Measurements from ENCODE around the gene MCC.

Gene MCC

GRCh38 chr5:113114559-113114958 is 373.7 kb downstream of the MCC start:
- no peak overlapping the region for H3K4me3 ChIP-seq
- H3K27ac ChIP-seq, result no peak overlapping the region

- Histone ChIP-seq H3K4me3 (no peak overlapping the region), H3K27ac (no peak overlapping the region)
These were observed 375.8 kb downstream of the MCC start for GRCh38 chr5:113112435-113112834.

GRCh38 chr5:113110117-113110516 is 378.1 kb downstream of the MCC start:
- peak overlapping the region in 2 of 21 experiments; percentile 5 to 34 for H3K27ac ChIP-seq
- H3K4me3 ChIP-seq, result no peak overlapping the region

GRCh38 chr5:113109344-113109743 is 378.9 kb downstream of the MCC start:
- no peak overlapping the region for H3K27ac ChIP-seq
- no peak overlapping the region for H3K4me3 ChIP-seq

GRCh38 chr5:113108485-113108884 is 379.8 kb downstream of the MCC start:
- no peak overlapping the region for H3K4me3 ChIP-seq
- H3K27ac ChIP-seq, result no peak overlapping the region

- no peak overlapping the region for H3K27ac ChIP-seq
These were observed 381.4 kb downstream of the MCC start for GRCh38 chr5:113106821-113107220.

GRCh38 chr5:113105693-113106280 is 382.5 kb downstream of the MCC start:
- Histone ChIP-seq H3K27ac (no peak overlapping the region), H3K4me3 (no peak overlapping the region)

More at GRCh38 chr5:113106821-113107220, 381.4 kb downstream of the MCC start:
- no peak overlapping the region for H3K4me3 ChIP-seq

- Histone ChIP-seq H3K27ac (no peak overlapping the region), H3K4me3 (no peak overlapping the region)
These were observed 384.9 kb downstream of the MCC start for GRCh38 chr5:113103330-113103729.

GRCh38 chr5:113102121-113102531 is 386.1 kb downstream of the MCC start:
- H3K4me3 ChIP-seq, result no peak overlapping the region
- peak overlapping the region in 1 of 21 experiments; percentile 34 for H3K27ac ChIP-seq

- Histone ChIP-seq H3K4me3 (no peak overlapping the region), H3K27ac (no peak overlapping the region)
These were observed 387.3 kb downstream of the MCC start for GRCh38 chr5:113100981-113101380.

- H3K27ac ChIP-seq, result no peak overlapping the region
- H3K4me3 ChIP-seq, result no peak overlapping the region
These were observed 388.4 kb downstream of the MCC start for GRCh38 chr5:113099822-113100221.

GRCh38 chr5:113098378-113098777 is 389.9 kb downstream of the MCC start:
- no peak overlapping the region for H3K27ac ChIP-seq
- H3K4me3 ChIP-seq, result no peak overlapping the region

GRCh38 chr5:113095831-113096230 is 392.4 kb downstream of the MCC start:
- H3K4me3 ChIP-seq, result no peak overlapping the region

GRCh38 chr5:113093558-113093957 is 394.7 kb downstream of the MCC start:
- Histone ChIP-seq H3K4me3 (no peak overlapping the region), H3K27ac (no peak overlapping the region)

More at GRCh38 chr5:113095831-113096230, 392.4 kb downstream of the MCC start:
- no peak overlapping the region for H3K27ac ChIP-seq

GRCh38 chr5:113092683-113093082 is 395.6 kb downstream of the MCC start:
- peak overlapping the region in 1 of 21 experiments; percentile 13 for H3K27ac ChIP-seq
- no peak overlapping the region for H3K4me3 ChIP-seq

- no peak overlapping the region for H3K27ac ChIP-seq
These were observed 396.6 kb downstream of the MCC start for GRCh38 chr5:113091622-113092021.

GRCh38 chr5:113090336-113091106 is 397.7 kb downstream of the MCC start:
- Histone ChIP-seq H3K27ac (no peak overlapping the region), H3K4me3 (no peak overlapping the region)

More at GRCh38 chr5:113091622-113092021, 396.6 kb downstream of the MCC start:
- H3K4me3 ChIP-seq, result no peak overlapping the region

GRCh38 chr5:113089653-113090335 is 398.5 kb downstream of the MCC start:
- Histone ChIP-seq H3K27ac (no peak overlapping the region), H3K4me3 (no peak overlapping the region)

- Histone ChIP-seq H3K4me3 (no peak overlapping the region), H3K27ac (no peak overlapping the region)
These were observed 400.2 kb downstream of the MCC start for GRCh38 chr5:113087976-113088514.

GRCh38 chr5:113085880-113086409 is 402.3 kb downstream of the MCC start:
- H3K27ac ChIP-seq, result no peak overlapping the region

More at GRCh38 chr5:113085880-113086409, 402.3 kb downstream of the MCC start:
- H3K4me3 ChIP-seq, result no peak overlapping the region
